GM12874 (cell line): ENCODE results near the gene IVNS1ABP.

ENCODE experiments used
- CTCF ChIP-seq: IDR thresholded peaks from 2 replicates; pipeline ENCODE4 v1.5.1; 2011; ENCODE audit warnings: low read depth, mild to moderate bottlenecking, control low read depth, low read length, moderate library complexity; ENCODE audit not compliant: insufficient read depth

Gene IVNS1ABP

GRCh38 chr1:185289880-185290279 lies 27.2 kb downstream of the IVNS1ABP start:
- no peak for TF ChIP-seq CTCF

DNA sequence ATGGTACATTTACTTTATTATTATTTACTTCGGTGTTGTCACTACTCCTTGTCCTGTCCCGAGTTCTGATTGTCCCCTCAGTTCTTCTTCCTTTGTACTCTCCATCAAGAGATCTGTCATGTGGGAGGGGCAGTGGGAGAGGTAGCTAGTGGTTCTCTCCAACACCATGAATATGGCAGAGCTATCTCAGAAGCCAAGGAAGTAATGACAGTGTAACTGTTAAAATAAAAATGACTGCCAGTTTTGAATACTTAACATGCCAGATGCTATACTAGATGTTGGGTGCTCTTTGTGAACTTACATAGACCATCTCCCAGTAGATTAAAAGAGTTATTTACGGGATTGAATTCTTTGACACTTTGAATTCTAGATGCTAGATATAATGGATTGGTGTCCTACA lies 28.6 kb downstream of the IVNS1ABP start:
- no peak for TF ChIP-seq CTCF

GRCh38 chr1:185287451-185287850 lies 29.6 kb downstream of the IVNS1ABP start:
- TF ChIP-seq CTCF, result no peak

- no peak for TF ChIP-seq CTCF
Measured at GRCh38 chr1:185284533-185285276, 32.3 kb downstream of the IVNS1ABP start.

DNA sequence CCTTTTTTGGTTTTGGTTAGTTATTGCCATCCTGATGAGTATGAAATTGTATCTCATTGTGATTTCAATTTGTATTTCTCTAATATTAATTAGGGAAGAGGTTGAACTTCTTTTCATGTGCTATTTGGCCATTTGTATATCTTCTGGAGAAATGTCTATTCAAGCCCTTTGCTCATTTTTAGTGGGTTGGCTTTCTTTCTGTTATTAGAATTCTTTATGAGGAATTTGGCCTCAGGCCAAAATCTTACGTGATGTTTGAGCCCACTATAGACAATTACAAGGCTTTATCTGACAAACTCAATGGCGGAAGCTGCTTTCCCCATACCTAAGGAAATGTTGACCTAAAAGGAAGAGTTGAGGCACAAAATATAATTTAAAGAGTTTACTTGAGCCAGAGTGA lies 32.9 kb downstream of the IVNS1ABP start:
- TF ChIP-seq CTCF, result no peak

DNA sequence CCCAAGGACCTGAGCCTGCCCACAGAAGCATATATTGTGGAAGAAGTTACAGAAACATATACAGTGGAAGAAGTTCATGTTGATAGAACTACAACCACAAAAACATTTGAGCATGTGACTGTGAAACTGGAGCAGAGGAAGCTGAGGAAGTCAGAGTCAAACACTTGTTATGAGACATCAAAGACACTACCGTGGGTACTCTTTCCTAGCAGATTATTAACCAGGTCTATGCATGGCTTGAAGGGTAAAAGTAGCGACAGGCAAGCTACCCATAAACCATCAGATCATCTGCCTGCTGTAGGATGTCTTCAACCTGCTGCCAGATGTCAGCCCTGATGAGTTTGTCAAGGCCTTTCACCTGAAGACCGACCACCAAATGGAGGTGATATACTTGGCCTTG lies 35.8 kb downstream of the IVNS1ABP start:
- no peak for TF ChIP-seq CTCF

GRCh38 chr1:185280589-185280988 lies 36.5 kb downstream of the IVNS1ABP start:
- TF ChIP-seq CTCF, result no peak
